NCI-H1417 (cell line): ENCODE data around the gene TIMM23.
A peak's percentile ranks its signal among the peaks of the same experiment; 100 is the strongest.
"Not testable (repeated sequence)": the region's sequence is repeated elsewhere in the genome, so short reads cannot be mapped to it uniquely, and the experiment has no call there.

Source experiments
- DNase-seq, 3 experiments: peaks; one replicate each; lab custom pipeline; 2025; lab: John Stamatoyannopoulos, UW

TIMM23 gene, protein sequence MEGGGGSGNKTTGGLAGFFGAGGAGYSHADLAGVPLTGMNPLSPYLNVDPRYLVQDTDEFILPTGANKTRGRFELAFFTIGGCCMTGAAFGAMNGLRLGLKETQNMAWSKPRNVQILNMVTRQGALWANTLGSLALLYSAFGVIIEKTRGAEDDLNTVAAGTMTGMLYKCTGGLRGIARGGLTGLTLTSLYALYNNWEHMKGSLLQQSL

DNA sequence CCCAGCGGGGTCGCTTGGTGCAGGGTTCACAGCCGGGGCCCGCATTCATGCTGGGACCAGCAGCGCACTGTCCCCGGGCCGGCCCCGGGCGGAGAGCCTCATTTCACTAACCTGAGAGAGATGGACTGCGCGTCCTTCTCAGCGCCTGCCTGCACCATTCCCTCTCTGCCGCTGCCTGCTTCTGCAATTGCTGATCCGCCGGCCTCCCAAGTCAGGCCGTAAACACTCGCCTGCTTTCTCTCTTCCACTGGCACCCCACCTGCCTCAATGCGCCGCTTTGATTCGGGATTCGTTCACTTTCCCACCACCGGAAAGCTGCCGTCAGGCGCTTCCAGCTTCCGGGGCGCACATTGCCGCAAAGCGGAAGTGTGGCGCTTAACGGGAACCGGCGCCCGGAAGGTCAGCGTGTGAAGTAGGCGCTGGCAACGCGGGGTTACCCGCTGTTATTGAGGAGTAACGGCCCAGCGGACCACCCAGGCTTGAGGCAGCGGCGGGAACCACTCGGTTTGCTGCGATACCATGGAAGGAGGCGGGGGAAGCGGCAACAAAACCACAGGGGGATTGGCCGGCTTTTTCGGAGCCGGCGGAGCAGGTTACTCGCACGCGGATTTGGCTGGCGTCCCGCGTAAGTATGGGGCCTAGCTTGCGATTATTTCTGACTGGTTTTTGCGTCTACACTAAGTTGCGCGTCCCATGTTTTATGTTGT lies at the start of gene TIMM23:
Gene TIMM23, plus strand, starts transcription at position 384 of the 707 bp plus-strand sequence. Its CDS starts 136 bp downstream, at position 520.
- peak; percentile 51 to 78 (median 75) for DNase-seq

GRCh38 chr10:45926790-45927189 lies 45.5 kb upstream of the TIMM23 start:
- not testable (repeated sequence) for DNase-seq

DNA sequence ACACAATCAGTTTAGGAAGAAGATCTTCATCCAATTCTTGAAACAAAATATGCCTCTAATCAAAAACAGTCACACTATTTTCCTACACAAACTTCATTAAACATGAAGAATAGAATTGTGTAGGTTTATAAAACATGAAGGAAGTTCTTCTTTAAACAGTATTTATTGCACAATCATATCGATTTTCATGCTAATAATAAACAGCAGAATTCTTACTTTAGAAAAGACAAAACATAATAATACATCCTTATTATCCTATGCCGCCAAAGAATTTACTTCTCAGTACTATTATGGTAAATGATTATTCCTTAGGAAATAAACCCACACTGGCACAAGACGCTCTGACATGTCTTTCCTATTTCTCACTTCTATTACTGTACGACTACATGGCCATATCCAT lies 41.0 kb upstream of the TIMM23 start:
- not testable (repeated sequence) for DNase-seq

- DNase-seq: not testable (repeated sequence)
Measured at GRCh38 chr10:45934788-45935187, 37.5 kb upstream of the TIMM23 start.

GRCh38 chr10:45939176-45939697 lies 33.1 kb upstream of the TIMM23 start:
- not testable (repeated sequence) for DNase-seq

GRCh38 chr10:45941196-45941595 lies 31.1 kb upstream of the TIMM23 start:
- DNase-seq: not testable (repeated sequence)

DNA sequence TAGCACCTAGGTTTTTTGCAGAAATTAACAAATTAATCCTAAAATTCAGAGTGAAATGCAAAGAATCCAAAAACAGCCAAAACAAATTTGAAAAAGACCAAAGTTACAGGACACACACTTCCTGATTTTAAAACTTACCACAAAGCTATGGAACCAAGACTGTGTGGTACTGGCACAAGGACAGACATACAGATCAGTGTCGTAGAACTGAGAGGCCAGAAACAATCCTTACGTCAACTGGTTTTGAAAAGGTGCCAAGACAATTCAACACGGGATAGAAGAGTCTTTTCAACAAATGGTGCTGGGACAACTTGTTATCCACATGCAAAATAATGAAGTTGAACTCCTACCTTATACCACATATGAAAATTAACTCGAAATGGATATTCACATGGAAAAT lies 26.8 kb upstream of the TIMM23 start:
- not testable (repeated sequence) for DNase-seq

- DNase-seq: not testable (repeated sequence)
Measured at GRCh38 chr10:45947363-45947762, 24.9 kb upstream of the TIMM23 start.

GRCh38 chr10:45948801-45949200 lies 23.5 kb upstream of the TIMM23 start:
- not testable (repeated sequence) for DNase-seq

GRCh38 chr10:45954367-45954766 lies 17.9 kb upstream of the TIMM23 start:
- DNase-seq: not testable (repeated sequence)

DNA sequence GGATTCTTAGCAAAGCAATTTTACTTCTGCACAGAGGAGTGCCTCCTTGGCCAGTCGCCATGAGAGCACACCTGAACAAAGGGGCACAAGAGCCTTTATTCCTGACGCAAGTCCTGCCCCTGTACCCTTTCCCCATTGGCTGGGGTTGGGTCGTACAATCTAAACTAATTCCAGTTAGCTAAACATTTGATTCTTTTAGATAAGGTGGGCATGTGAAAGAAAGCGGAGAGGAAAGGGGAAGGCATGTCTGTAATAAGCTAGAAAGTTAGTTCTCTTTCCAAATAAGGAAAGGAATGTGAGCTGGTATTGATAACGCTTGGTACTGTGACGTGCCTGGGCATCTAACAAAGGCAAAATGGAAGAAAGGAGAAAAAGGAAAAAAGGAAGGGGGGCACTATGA lies 15.7 kb upstream of the TIMM23 start:
- DNase-seq: not testable (repeated sequence)

DNA sequence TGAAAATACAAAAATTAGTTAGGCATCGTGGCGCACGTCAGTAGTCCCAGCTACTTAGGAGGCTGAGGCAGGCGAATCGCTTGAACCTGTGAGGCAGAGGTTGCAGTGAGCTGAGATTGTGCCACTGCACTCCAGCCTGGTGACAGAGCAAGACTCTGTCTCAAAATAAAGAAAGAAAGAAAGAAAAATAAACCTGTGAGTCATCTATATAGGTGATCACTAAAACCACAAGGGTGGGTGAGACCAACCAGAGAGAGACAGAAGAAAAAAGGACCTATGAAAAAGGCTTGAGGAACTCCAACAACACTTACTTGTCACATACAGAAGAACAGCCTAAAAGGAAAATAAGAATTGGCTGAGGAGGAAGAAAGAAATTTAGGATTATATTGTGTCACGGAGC lies 14.4 kb upstream of the TIMM23 start:
- DNase-seq: not testable (repeated sequence)

GRCh38 chr10:45962686-45963452 lies 9.4 kb upstream of the TIMM23 start:
- DNase-seq: not testable (repeated sequence)

DNA sequence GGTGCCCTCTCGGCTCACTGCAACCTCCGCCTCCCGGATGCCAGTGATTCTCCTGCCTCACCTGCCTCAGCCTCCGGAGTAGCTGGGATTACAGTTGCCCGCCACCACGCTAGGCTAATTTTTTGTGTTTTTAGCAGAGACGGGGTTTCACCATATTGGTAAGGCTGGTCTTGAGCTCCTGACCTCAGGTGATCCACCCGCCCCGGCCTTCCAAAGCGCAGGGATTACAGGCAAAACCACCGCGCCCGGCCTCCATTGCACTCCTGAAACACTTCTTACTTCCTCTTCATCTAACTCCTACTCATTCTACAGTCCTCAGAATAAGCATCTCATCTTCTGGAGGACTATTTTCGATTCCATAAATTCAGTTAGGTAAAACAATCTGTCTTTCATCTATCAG lies 1.3 kb upstream of the TIMM23 start:
- not testable (repeated sequence) for DNase-seq

GRCh38 chr10:45971742-45972105 lies 565 bp upstream of the TIMM23 start:
- not testable (repeated sequence) for DNase-seq

DNA sequence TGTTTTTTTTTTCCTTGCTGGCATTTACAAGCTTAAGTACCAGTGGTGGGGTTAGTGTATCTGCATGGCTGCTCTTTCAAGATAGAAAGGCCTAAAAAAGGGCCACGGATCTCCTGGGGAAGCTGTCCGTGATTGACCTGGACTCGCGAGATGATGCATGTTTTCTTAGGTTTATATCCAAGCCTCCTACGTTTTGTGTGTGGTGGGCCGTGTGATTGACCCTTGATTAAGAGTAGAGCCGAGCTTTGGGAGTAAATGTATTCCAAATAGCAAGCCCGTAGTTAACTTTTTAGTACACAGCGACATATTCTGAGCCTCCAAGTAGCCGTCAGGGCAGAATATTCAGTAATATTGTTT lies 502 bp downstream of the TIMM23 start:
- DNase-seq: peak in 1 of 3 experiments; percentile 32

DNA sequence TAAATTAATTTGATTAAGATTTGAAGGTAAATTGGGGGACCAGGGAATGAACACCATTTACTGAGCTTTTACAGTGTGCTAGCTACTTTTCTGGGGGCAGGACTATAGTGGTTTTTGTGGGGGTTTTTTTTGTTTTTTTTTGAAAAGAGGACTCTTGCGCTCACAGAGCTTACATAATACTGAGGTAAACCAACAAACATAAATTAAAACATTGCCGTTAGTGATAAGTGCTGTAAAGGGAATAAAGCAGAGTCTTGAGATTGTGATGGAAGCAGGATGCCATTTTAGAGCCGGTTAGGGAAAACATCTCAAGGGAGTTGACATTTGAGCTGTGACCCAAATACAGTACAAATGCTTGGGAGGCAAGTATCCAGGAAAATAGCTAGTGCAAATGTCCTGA lies 1.8 kb downstream of the TIMM23 start:
- not testable (repeated sequence) for DNase-seq

DNA sequence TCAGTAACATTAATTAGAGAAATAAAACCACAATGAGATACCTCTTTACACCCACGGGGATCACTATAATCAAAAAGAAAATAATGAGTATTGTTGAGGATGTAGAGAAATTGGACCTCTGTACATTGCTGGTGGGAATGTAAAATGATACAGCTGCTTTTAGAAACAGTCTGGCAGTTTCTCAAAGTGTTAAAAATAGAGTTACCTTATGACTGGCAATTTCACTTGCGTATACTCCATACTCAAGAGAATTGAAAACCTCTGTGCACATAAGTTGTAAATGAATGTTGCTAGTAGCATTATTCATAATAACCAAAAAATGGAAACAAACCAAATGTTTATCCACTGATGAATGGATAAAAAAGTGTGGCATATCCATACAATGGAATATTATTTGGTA lies 6.3 kb downstream of the TIMM23 start:
- not testable (repeated sequence) for DNase-seq

- DNase-seq: not testable (repeated sequence)
Measured at GRCh38 chr10:45981367-45981766, 9.1 kb downstream of the TIMM23 start.

DNA sequence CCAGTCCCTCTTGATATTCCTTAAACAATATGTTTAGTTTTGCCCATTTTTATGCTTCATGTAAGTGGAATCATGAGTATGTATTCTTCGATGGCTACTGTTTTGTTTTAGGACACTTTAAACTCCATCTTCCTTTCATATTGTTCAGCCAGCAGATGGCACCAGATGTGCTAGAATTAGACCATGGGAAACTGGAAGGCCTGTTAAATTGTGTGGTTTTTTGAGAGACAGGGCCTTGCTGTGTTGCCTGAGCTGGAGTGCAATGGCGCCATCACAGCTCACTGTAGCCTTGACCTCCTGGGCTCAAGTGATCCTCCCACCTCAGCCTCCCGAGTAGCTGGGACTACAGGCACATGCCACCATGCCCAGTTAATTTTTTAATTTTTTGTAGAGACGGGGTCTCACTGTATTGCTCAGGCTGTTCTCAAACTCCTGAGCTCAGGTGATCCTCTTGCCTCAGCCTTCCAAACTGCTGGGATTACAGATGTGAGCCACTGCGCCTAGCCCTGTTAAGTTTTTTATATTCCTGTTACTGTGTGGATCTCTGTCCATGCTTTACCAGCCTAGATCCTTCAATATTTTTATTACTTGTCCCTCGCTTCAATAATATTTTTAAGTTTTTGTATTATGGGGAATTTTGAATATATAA lies 11.4 kb downstream of the TIMM23 start:
- peak in 1 of 3 experiments; percentile 23 for DNase-seq

DNA sequence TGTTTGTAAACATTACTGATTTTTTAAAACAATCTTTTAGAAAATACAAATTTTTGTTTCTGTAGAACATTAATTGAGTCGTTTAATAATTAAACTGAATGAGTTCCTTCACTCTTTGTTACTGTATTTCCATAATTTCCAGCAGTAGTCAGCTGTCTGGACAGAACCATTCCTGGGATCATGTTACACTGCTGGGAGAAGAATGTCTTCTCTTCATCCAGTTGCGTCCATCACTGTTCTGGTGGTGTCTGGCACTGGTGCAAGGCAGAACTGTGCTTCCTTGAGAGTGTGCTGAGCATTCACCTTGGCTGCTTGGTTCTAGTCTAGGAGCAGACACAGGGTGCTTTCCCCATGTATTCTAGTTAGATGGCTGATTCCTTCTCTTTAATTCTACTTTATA lies 12.2 kb downstream of the TIMM23 start:
- DNase-seq: not testable (repeated sequence)

- not testable (repeated sequence) for DNase-seq
Measured at GRCh38 chr10:45985590-45985989, 13.3 kb downstream of the TIMM23 start.
